Bronchial epithelial cell (primary cell): Measurements from ENCODE around the gene ZNF831. TPM values are rescaled to one million over a fixed set of nuclear protein-coding genes. Genes with fewer than 3 reads are reported as not detected.

Experiments
- DNase-seq: peaks from one replicate; pipeline ENCODE4 v3.0.0-alpha.2; 2010; ENCODE audit warnings: low read depth
- FAIRE-seq: peaks from 2 replicates; lab custom pipeline; 2011; peaks lifted over from hg19 to GRCh38; lab: Jason Lieb, UNC
- H3K27me3 ChIP-seq: 2 replicates; pipeline ENCODE4 v1.5.1; 2011; ENCODE audit warnings: low read length; ENCODE audit not compliant: control insufficient read depth, insufficient read depth
- H3K36me3 ChIP-seq: 2 replicates; pipeline ENCODE4 v1.5.1; 2011; ENCODE audit warnings: low read length; ENCODE audit not compliant: control insufficient read depth, insufficient read depth
- H3K4me3 ChIP-seq: 2 replicates; pipeline ENCODE4 v1.5.1; 2011; ENCODE audit warnings: mild to moderate bottlenecking, low read depth, low read length, control low read depth
- total RNA-seq: library from RNA; depleted of rRNA; stranded (reverse); fragments of >200 nt; gene quantifications from 2 replicates; pipeline ENCODE4 v1.2.1, GENCODE V29; 2014
- TF ChIP-seq, protein P1 (sequence below): IDR thresholded peaks from 2 replicates; pipeline ENCODE4 v1.5.1; 2011; ENCODE audit warnings: mild to moderate bottlenecking, moderate library complexity, low read length, control low read depth, inconsistent platforms; ENCODE audit not compliant: insufficient read depth, severe bottlenecking

The ZNF831 gene
- total RNA-seq, 1 donor from 2014 or later = not detected

GRCh38 chr20:59151391-59151790, 12.2 kb upstream of the ZNF831 start:
- DNase-seq = no peak
- H3K4me3 ChIP-seq = no peak overlapping the region
- no peaks in the 10 kb centered on the region for H3K27me3 ChIP-seq
- TF ChIP-seq, protein P1, sequence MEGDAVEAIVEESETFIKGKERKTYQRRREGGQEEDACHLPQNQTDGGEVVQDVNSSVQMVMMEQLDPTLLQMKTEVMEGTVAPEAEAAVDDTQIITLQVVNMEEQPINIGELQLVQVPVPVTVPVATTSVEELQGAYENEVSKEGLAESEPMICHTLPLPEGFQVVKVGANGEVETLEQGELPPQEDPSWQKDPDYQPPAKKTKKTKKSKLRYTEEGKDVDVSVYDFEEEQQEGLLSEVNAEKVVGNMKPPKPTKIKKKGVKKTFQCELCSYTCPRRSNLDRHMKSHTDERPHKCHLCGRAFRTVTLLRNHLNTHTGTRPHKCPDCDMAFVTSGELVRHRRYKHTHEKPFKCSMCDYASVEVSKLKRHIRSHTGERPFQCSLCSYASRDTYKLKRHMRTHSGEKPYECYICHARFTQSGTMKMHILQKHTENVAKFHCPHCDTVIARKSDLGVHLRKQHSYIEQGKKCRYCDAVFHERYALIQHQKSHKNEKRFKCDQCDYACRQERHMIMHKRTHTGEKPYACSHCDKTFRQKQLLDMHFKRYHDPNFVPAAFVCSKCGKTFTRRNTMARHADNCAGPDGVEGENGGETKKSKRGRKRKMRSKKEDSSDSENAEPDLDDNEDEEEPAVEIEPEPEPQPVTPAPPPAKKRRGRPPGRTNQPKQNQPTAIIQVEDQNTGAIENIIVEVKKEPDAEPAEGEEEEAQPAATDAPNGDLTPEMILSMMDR = no peak
- H3K36me3 ChIP-seq = no peaks in the 10 kb centered on the region
- FAIRE-seq = no peak

DNA sequence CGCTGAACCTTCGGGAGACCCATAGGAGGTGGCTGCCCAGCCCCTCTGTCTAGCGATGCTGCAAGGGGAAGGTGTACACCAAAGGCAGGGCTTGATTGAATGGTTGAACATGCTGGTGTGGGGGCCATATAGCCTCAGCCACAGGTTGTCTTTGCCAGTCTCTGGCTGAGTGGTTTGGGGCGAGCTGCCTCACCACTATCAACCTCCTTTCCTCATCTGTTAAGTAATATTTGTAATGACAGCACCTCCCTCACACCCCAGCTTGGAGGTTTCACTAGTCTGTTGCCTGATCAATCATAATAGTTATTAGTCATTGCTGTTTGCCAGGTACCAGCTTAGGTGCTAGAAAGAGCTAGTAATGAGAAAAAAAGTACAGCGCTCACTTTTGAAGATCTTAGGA, 11.8 kb upstream of the ZNF831 start:
- no peak overlapping the region for H3K4me3 ChIP-seq
- FAIRE-seq (no peak), DNase-seq (no peak)
- H3K27me3 ChIP-seq = no peaks in the 10 kb centered on the region
- no peaks in the 10 kb centered on the region for H3K36me3 ChIP-seq
- TF ChIP-seq, protein P1 = no peak

- Histone ChIP-seq H3K27me3 (no peaks in the 10 kb centered on the region), H3K4me3 (no peak overlapping the region), H3K36me3 (no peaks in the 10 kb centered on the region)
- no peak for FAIRE-seq
- DNase-seq = no peak
- TF ChIP-seq, protein P1 = no peak
Measured at GRCh38 chr20:59152559-59153354, 10.9 kb upstream of the ZNF831 start.

DNA sequence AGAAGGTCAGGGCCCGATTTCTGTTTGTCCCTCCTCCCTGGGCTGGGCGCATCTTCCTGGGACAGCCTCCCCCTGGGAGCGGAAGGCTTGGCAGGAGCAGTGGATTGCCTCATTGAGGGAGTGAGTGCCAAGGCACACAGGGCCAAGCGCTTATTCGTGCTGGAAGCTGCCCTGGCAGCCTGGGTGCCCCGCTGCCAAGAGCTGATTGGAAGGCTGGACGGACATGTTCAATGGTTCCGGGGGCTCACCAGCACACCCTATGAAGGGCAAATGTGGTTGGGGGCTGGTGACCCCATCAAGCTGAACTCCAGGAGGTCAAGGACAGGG, 10.3 kb upstream of the ZNF831 start:
- DNase-seq = no peak
- H3K27me3 ChIP-seq = no peaks in the 10 kb centered on the region
- H3K4me3 ChIP-seq = no peak overlapping the region
- FAIRE-seq = no peak
- TF ChIP-seq, protein P1 = no peak
- no peaks in the 10 kb centered on the region for H3K36me3 ChIP-seq

GRCh38 chr20:59153832-59154231, 9.8 kb upstream of the ZNF831 start:
- H3K4me3 ChIP-seq = no peak overlapping the region
- FAIRE-seq = peak; percentile 73
- TF ChIP-seq, protein P1 = no peak
- DNase-seq = no peak
- H3K36me3 ChIP-seq = no peaks in the 10 kb centered on the region
- H3K27me3 ChIP-seq = no peaks in the 10 kb centered on the region
